Measurements from ENCODE around the gene SEC61A1. TPM values are rescaled to one million over a fixed set of nuclear protein-coding genes. Genes with fewer than 3 reads are reported as not detected.
A peak's percentile ranks its signal among the peaks of the same experiment; 100 is the strongest.

SEC61A1 gene
- total and polyA plus RNA-seq, 9 donors: 101 to 158 (median 117) TPM

DNA sequence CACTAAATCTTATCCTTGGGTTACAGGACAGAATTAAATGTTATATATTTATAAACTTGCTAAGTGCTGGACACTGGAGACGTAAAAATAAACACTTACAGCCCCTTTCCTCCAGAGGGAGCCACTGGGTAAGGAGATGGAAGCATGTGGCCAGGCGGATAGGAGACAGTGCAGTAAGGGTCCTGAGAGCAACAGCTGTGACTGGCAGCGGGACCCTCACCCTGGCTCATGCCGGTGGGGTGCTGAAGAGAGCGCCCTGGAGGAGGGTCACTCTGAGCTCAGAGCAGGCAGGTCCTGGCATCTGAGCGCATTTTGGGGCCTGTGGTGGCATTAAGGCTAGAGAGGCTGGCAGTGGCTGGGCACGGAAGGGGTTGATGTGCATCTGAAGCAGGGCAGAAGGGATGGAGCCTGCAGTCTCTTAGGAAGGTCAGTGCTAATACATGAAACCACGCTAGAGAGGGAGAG is 16.0 kb downstream of the SEC61A1 start:
- 77% methylated on average over 7 of the region's 8 CpGs for WGBS (ENCODE audit: insufficient coverage)

GRCh38 chr3:128069271-128069670 is 17.0 kb downstream of the SEC61A1 start:
- peaks cover 91% of the 10 kb centered on the region for H3K36me3 ChIP-seq (ENCODE audit: control insufficient read depth, insufficient read depth, low read length)
- DNase-seq: no peak
- peaks cover 8% of the 10 kb centered on the region for H3K4me1 ChIP-seq (ENCODE audit: control insufficient read depth, insufficient read depth, low read length)
- no peaks in the 10 kb centered on the region for H3K9me3 ChIP-seq (replicated peaks; ENCODE audit: control insufficient read depth, low read depth, low read length)
- H3K27me3 ChIP-seq (ENCODE audit: control insufficient read depth, insufficient read depth, low read length): no peaks in the 10 kb centered on the region
- H3K4me3 ChIP-seq (ENCODE audit: low read length): no peak overlapping the region
- WGBS (ENCODE audit: insufficient coverage): 90% methylated on average over 14 of the region's 15 CpGs
- H3K27ac ChIP-seq (ENCODE audit: low read length): no peak overlapping the region

More for the DNA sequence above, 16.0 kb downstream of the SEC61A1 start:
- Histone ChIP-seq H3K9me3 (replicated peaks; ENCODE audit: control insufficient read depth, low read depth, low read length) (no peaks in the 10 kb centered on the region), H3K4me1 (ENCODE audit: control insufficient read depth, insufficient read depth, low read length) (peaks cover 3% of the 10 kb centered on the region), H3K27ac (ENCODE audit: low read length) (no peak overlapping the region), H3K27me3 (ENCODE audit: control insufficient read depth, insufficient read depth, low read length) (no peaks in the 10 kb centered on the region), H3K4me3 (ENCODE audit: low read length) (no peak overlapping the region), H3K36me3 (ENCODE audit: control insufficient read depth, insufficient read depth, low read length) (peaks cover 94% of the 10 kb centered on the region)
- no peak for DNase-seq

DNA sequence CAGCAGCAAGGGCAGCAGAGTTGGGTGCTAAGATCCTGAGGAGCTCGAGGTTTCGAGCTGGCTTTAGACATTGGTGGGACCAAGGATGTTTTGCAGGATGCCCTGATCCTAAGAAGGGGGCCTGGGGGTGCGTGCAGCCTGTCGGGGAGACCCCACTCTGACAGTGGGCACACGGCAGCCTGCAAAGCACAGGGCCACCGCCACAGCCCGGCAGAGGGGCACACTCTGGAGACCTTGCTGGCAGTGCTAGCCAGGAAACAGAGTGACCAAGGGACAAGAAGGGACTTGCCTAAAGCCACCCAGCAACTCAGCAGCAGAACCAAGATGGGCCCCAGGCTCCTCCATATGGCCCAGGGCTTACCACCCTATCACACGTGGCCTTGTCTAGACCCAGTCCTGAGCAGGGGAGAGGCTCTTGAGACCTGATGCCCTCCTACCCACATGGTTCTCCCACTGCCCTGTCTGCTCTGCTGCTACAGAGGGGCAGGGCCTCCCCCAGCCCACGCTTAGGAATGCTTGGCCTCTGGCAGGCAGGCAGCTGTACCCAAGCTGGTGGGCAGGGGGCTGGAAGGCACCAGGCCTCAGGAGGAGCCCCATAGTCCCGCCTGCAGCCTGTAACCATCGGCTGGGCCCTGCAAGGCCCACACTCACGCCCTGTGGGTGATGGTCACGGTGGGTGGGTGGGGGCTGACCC is 18.8 kb downstream of the SEC61A1 start:
- no peak overlapping the region for H3K27ac ChIP-seq (ENCODE audit: low read length)
- H3K27me3 ChIP-seq (ENCODE audit: control insufficient read depth, insufficient read depth, low read length): peaks cover 4% of the 10 kb centered on the region
- no peaks in the 10 kb centered on the region for H3K9me3 ChIP-seq (replicated peaks; ENCODE audit: control insufficient read depth, low read depth, low read length)
- DNase-seq: no peak
- H3K4me1 ChIP-seq (ENCODE audit: control insufficient read depth, insufficient read depth, low read length): peaks cover 15% of the 10 kb centered on the region
- H3K4me3 ChIP-seq (ENCODE audit: low read length): no peak overlapping the region
- 83% methylated on average over 13 of the region's 13 CpGs for WGBS (ENCODE audit: insufficient coverage)
- peaks cover 74% of the 10 kb centered on the region for H3K36me3 ChIP-seq (ENCODE audit: control insufficient read depth, insufficient read depth, low read length)

- H3K27me3 ChIP-seq (ENCODE audit: control insufficient read depth, insufficient read depth, low read length): peaks cover 10% of the 10 kb centered on the region
- no peak overlapping the region for H3K4me3 ChIP-seq (ENCODE audit: low read length)
- peaks cover 22% of the 10 kb centered on the region for H3K4me1 ChIP-seq (ENCODE audit: control insufficient read depth, insufficient read depth, low read length)
- no peaks in the 10 kb centered on the region for H3K9me3 ChIP-seq (replicated peaks; ENCODE audit: control insufficient read depth, low read depth, low read length)
- H3K36me3 ChIP-seq (ENCODE audit: control insufficient read depth, insufficient read depth, low read length): peaks cover 66% of the 10 kb centered on the region
- 75% methylated on average over 8 of the region's 11 CpGs for WGBS (ENCODE audit: insufficient coverage)
- no peak overlapping the region for H3K27ac ChIP-seq (ENCODE audit: low read length)
- no peak for DNase-seq
Measured at GRCh38 chr3:128071771-128072453, 19.7 kb downstream of the SEC61A1 start.

GRCh38 chr3:128072454-128073184 is 20.4 kb downstream of the SEC61A1 start:
- Histone ChIP-seq H3K27ac (ENCODE audit: low read length) (no peak overlapping the region), H3K9me3 (replicated peaks; ENCODE audit: control insufficient read depth, low read depth, low read length) (no peaks in the 10 kb centered on the region), H3K27me3 (ENCODE audit: control insufficient read depth, insufficient read depth, low read length) (peaks cover 10% of the 10 kb centered on the region), H3K4me3 (ENCODE audit: low read length) (no peak overlapping the region), H3K36me3 (ENCODE audit: control insufficient read depth, insufficient read depth, low read length) (peaks cover 59% of the 10 kb centered on the region), H3K4me1 (ENCODE audit: control insufficient read depth, insufficient read depth, low read length) (peaks cover 28% of the 10 kb centered on the region)
- 79% methylated on average over 6 of the region's 13 CpGs for WGBS (ENCODE audit: insufficient coverage)
- DNase-seq: no peak

DNA sequence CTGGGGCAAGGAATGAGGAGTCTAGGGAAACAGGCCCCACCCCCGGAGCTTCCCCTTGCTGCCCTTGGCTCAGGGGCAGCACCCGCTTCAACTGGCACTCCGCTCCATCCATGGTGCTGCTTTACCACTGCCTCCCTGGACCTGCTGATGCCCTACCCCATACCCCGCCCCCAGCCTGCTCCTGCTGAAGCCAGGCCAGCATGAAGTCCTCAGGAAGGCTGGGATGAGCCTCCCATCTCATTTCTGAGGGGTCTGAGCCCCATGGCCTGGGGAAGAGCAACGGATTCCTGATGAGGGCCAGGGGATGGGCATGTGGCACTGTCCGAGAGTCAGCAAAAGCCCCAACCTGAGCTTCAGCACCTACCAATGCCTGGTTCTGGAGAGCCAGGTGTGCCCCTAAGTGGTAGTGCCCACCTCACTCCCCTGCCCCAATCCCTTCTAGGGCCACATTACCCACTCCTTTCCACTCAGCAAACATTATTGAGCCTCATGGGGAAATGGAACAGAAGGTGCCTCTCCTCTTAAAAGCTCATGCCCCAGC is 21.0 kb downstream of the SEC61A1 start:
- H3K9me3 ChIP-seq (replicated peaks; ENCODE audit: control insufficient read depth, low read depth, low read length): no peaks in the 10 kb centered on the region
- H3K36me3 ChIP-seq (ENCODE audit: control insufficient read depth, insufficient read depth, low read length): peaks cover 52% of the 10 kb centered on the region
- H3K27me3 ChIP-seq (ENCODE audit: control insufficient read depth, insufficient read depth, low read length): peaks cover 10% of the 10 kb centered on the region
- H3K27ac ChIP-seq (ENCODE audit: low read length): no peak overlapping the region
- DNase-seq: no peak
- WGBS (ENCODE audit: insufficient coverage): 87% methylated on average over 6 of the region's 6 CpGs
- peaks cover 32% of the 10 kb centered on the region for H3K4me1 ChIP-seq (ENCODE audit: control insufficient read depth, insufficient read depth, low read length)
- no peak overlapping the region for H3K4me3 ChIP-seq (ENCODE audit: low read length)

GRCh38 chr3:128073807-128074206 is 21.6 kb downstream of the SEC61A1 start:
- peaks cover 47% of the 10 kb centered on the region for H3K36me3 ChIP-seq (ENCODE audit: control insufficient read depth, insufficient read depth, low read length)
- H3K27me3 ChIP-seq (ENCODE audit: control insufficient read depth, insufficient read depth, low read length): peaks cover 10% of the 10 kb centered on the region
- DNase-seq: no peak
- WGBS (ENCODE audit: insufficient coverage): no CpG with 5 or more reads among the region's 2 CpGs
- H3K4me1 ChIP-seq (ENCODE audit: control insufficient read depth, insufficient read depth, low read length): peaks cover 32% of the 10 kb centered on the region
- no peaks in the 10 kb centered on the region for H3K9me3 ChIP-seq (replicated peaks; ENCODE audit: control insufficient read depth, low read depth, low read length)
- no peak overlapping the region for H3K4me3 ChIP-seq (ENCODE audit: low read length)
- no peak overlapping the region for H3K27ac ChIP-seq (ENCODE audit: low read length)

DNA sequence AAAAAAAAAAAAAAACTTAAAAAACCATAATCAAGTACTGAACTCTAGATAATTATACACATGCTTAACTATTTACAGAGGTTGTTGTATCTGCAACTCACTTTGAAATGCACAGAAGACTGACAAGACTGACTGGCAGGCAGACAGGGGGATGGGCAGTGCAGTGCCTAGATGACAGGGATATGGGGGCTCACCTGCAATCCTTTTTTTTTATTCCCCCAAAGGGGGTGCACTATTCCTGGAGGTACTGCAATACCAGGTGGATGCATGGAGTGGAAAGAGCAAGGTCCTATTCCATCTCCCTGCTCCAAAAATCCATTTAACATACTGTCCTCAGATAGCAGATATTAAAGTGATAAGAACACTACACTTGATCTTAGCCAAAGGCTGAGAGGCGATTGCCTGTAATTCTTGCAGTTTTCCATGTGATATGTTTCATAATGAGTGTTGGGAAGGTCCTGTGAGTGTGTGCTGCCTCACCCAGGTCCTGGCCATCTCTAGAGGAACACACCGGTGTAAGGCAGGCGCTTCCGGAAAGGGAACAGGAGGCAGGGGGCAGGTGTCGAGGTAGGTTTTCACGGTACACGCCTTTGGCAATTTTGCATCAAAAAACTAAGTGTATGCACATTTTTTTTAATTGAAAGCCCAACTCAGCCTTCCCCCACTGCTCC is 22.7 kb downstream of the SEC61A1 start:
- Histone ChIP-seq H3K27ac (ENCODE audit: low read length) (no peak overlapping the region), H3K27me3 (ENCODE audit: control insufficient read depth, insufficient read depth, low read length) (peaks cover 10% of the 10 kb centered on the region), H3K4me3 (ENCODE audit: low read length) (no peak overlapping the region), H3K4me1 (ENCODE audit: control insufficient read depth, insufficient read depth, low read length) (peaks cover 32% of the 10 kb centered on the region), H3K36me3 (ENCODE audit: control insufficient read depth, insufficient read depth, low read length) (peaks cover 36% of the 10 kb centered on the region), H3K9me3 (replicated peaks; ENCODE audit: control insufficient read depth, low read depth, low read length) (no peaks in the 10 kb centered on the region)
- 14% methylated on average over 5 of the region's 7 CpGs for WGBS (ENCODE audit: insufficient coverage)
- DNase-seq: no peak

DNA sequence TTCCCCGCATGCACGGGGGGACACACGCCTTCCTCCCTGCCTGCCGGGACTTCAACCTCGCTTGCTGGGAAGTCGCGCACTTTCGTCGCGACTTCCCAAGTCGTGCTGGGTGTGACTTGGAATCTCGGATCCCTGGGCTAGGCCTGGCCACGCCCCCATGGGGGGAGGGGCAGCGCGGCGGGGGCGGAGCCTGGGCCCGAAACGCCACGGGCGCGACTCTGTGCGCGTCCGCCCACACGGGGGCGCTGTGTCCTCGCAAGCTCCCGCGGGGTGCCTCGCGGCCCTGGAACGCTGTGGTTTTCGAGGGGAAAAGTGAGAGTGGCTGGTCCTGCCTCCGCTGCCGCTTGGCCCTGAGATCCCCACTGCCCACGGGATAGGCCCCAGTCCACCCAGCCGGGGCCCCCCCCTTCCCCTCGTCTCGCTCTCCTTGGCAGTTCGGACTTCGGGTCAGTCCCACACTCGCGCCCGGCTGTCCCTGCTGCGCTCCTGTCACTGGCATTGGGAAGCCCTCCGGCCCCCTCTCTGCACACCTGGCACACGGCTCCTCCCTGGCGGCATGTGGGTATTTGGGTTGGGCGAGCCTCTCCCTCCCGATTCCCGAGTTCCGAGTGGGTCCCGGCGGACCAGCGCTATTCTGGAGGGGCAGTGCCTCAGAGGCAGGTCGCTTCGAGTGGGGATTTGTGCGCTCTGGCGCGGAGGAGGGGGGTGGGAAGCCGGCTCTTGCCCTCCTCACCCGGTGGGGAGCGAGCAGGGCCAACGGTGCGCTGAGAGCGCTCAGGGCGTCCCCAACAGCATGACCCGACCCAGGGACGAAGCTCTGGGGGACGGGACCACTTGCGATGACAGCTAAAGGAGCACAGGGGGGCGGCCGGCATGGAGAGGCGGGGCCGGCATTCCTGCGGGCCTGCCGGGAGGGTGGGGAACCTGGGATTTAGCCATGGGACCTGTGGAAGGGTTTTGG is 23.6 kb downstream of the SEC61A1 start:
- peak overlapping the region; percentile 7 for H3K27ac ChIP-seq (ENCODE audit: low read length)
- H3K4me3 ChIP-seq (ENCODE audit: low read length): peak overlapping the region; percentile 41
- H3K9me3 ChIP-seq (replicated peaks; ENCODE audit: control insufficient read depth, low read depth, low read length): no peaks in the 10 kb centered on the region
- peaks cover 34% of the 10 kb centered on the region for H3K36me3 ChIP-seq (ENCODE audit: control insufficient read depth, insufficient read depth, low read length)
- H3K27me3 ChIP-seq (ENCODE audit: control insufficient read depth, insufficient read depth, low read length): peaks cover 10% of the 10 kb centered on the region
- 5% methylated on average over 63 of the region's 78 CpGs for WGBS (ENCODE audit: insufficient coverage)
- peaks cover 32% of the 10 kb centered on the region for H3K4me1 ChIP-seq (ENCODE audit: control insufficient read depth, insufficient read depth, low read length)
- DNase-seq: peak; percentile 90

Measured in muscle of leg (tissue), 11 donors.